ENCODE measurements around the gene YLPM1.

DNA sequence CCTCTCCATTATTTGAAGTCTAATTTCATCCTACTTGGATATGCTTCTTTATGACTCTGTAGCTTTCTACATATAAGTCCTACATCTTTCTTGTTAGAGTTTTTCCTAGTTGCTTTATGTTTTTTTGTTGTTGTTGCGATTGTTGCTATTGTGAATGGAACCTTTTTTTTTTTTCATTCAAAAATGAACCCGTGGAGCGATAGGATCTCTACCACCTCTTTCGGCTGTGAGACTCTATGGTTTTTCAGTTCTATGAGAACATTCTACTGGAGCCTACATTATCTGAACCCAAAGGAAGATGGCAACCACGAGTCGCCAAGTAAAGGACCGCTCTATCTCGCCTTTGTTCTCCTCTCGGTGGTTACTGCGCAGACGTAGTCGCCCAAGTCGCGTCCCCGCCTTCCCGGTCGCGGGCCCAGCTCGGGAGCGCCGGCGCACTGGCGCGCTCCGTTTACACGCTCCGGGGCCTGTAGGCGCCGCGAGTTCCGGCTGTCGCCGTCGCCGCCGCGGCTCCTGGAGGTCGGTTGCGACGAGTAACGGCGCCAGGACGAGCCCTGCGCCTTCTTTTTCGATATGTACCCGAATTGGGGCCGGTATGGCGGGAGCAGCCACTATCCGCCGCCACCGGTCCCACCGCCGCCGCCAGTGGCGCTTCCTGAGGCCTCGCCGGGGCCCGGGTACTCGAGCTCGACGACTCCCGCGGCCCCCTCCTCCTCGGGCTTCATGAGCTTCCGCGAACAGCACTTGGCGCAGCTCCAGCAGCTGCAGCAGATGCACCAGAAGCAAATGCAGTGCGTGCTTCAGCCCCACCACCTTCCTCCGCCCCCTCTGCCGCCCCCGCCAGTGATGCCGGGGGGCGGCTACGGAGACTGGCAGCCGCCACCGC lies at the start of gene YLPM1:
- TF ChIP-seq, protein P1, sequence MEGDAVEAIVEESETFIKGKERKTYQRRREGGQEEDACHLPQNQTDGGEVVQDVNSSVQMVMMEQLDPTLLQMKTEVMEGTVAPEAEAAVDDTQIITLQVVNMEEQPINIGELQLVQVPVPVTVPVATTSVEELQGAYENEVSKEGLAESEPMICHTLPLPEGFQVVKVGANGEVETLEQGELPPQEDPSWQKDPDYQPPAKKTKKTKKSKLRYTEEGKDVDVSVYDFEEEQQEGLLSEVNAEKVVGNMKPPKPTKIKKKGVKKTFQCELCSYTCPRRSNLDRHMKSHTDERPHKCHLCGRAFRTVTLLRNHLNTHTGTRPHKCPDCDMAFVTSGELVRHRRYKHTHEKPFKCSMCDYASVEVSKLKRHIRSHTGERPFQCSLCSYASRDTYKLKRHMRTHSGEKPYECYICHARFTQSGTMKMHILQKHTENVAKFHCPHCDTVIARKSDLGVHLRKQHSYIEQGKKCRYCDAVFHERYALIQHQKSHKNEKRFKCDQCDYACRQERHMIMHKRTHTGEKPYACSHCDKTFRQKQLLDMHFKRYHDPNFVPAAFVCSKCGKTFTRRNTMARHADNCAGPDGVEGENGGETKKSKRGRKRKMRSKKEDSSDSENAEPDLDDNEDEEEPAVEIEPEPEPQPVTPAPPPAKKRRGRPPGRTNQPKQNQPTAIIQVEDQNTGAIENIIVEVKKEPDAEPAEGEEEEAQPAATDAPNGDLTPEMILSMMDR (IDR thresholded peaks at IDR 0.05): peak; percentile 73
- TF ChIP-seq EZH2 (IDR thresholded peaks at IDR 0.05; ENCODE audit: borderline replicate concordance, insufficient read depth, low read depth, low read length, poor library complexity, severe bottlenecking): no peak

Measured in B cell (primary cell).